Measurements from ENCODE around the gene IGLL5. TPM values are rescaled to one million over a fixed set of nuclear protein-coding genes. Genes with fewer than 3 reads are reported as not detected.

Gene IGLL5
- total RNA-seq, 1 donor from 2014 or later, result not detected

DNA sequence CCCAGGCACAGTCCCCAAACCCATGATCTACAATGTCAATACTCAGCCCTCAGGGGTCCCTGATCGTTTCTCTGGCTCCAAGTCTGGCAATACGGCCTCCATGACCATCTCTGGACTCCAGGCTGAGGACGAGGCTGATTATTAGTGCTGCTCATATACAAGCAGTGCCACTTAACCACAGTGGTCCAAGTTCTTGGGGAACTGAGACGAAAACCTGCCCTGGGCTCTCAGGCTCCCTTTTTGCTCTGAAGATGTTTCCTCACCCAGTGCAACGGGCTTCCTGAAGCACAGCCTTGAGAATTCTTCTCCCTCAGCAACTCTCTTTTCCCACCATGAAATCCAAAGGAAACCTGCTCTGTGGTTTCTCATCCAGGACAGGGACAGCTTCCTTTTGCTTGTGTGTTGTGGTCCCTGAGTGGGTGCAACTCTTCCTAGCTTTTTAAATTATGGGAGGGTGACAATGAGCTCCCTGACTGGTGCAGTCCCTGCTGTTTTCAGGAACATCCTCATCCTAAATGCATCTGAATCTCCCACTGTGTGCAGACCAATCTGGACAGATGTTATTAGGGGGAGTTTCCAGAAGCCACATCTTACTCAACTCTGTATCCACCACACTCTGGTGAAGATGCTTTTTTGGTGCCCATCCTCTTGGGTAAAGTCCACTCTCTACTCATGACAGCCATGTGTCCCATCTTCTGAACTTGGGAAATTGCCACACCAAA lies 30.6 kb upstream of the IGLL5 start:
- Histone ChIP-seq H2AFZ (ENCODE audit: low read depth, low read length) (no peak overlapping the region), H3K27me3 (ENCODE audit: insufficient read depth, low read length) (peaks cover 21% of the 10 kb centered on the region), H3K4me2 (ENCODE audit: low read length) (no peak overlapping the region), H3K4me3 (ENCODE audit: insufficient read depth, low read depth, low read length) (no peak overlapping the region), H4K20me1 (ENCODE audit: insufficient read depth, low read length) (no peaks in the 10 kb centered on the region), H3K79me2 (ENCODE audit: insufficient read depth, low read length) (no peaks in the 10 kb centered on the region), H3K36me3 (ENCODE audit: insufficient read depth, low read length) (no peaks in the 10 kb centered on the region), H3K27ac (ENCODE audit: low read depth, low read length) (no peak overlapping the region), H3K4me1 (ENCODE audit: insufficient read depth, low read length) (no peaks in the 10 kb centered on the region), H3K9ac (ENCODE audit: low read length) (no peak overlapping the region), H3K9me3 (ENCODE audit: insufficient read depth, low read depth, low read length) (no peaks in the 10 kb centered on the region)
- Mint-ChIP-seq H3K36me3 (ENCODE audit: low read depth, unreplicated experiment) (no peaks in the 10 kb centered on the region), H3K4me3 (ENCODE audit: unreplicated experiment) (no peak overlapping the region), H3K4me1 (ENCODE audit: low read depth, unreplicated experiment) (no peaks in the 10 kb centered on the region), H3K27ac (ENCODE audit: unreplicated experiment) (no peak overlapping the region), H3K27me3 (ENCODE audit: low read depth, unreplicated experiment) (peaks cover 77% of the 10 kb centered on the region), H3K9me3 (ENCODE audit: unreplicated experiment) (no peaks in the 10 kb centered on the region)
- DNase-seq (ENCODE audit: low read depth) (no peak), FAIRE-seq (no peak)
- no peak for TF ChIP-seq EZH2 (IDR thresholded peaks at IDR 0.05; ENCODE audit: insufficient read depth, low read length)
- TF ChIP-seq, protein P1, sequence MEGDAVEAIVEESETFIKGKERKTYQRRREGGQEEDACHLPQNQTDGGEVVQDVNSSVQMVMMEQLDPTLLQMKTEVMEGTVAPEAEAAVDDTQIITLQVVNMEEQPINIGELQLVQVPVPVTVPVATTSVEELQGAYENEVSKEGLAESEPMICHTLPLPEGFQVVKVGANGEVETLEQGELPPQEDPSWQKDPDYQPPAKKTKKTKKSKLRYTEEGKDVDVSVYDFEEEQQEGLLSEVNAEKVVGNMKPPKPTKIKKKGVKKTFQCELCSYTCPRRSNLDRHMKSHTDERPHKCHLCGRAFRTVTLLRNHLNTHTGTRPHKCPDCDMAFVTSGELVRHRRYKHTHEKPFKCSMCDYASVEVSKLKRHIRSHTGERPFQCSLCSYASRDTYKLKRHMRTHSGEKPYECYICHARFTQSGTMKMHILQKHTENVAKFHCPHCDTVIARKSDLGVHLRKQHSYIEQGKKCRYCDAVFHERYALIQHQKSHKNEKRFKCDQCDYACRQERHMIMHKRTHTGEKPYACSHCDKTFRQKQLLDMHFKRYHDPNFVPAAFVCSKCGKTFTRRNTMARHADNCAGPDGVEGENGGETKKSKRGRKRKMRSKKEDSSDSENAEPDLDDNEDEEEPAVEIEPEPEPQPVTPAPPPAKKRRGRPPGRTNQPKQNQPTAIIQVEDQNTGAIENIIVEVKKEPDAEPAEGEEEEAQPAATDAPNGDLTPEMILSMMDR (IDR thresholded peaks at IDR 0.05; ENCODE audit: insufficient read depth, low read depth, low read length), result no peak

DNA sequence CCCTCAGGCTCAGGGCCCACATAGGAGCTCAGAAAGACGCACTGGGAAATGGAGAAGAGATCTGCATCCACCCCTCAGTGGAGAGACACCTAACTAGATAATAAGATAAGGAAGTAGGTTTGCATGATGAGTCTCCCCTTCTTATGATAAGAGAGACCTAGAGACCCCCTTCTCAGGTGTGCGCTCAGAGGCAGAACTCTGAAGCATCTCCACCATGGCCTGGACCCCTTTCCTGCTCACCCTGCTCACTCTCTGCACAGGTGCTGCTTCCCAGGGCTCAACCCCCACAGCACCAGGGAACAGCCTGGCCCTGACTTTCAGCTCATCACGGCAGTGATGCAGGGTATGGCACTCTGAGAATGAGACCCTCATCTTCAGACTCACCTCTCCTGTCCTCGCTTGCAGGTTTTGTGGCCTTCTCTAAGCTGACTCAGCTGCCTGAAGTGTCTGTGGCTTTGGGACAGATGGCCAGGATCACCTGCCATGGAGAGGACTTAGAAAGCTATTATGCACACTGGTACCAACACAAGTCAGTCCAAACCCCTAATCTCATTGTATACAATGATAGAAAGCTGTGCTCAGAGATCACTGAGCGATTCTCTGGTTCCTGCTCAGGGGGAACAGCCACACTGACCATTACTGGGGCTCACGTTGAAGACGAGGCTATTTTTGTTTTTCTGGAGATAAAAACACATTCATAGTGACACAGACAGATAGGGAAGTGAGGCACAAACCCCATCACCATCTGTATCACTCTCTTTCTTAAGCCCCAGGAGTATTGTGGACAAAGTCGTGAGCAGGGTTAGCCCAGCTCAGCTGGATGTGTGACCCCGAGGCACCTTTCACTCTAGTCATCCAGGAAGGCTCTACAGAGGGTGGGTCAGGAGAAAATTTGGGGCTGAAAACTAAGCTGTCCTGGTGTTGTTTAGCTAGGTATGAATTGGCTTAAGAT lies 29.7 kb upstream of the IGLL5 start:
- Histone ChIP-seq H3K4me3 (ENCODE audit: insufficient read depth, low read depth, low read length) (no peak overlapping the region), H4K20me1 (ENCODE audit: insufficient read depth, low read length) (no peaks in the 10 kb centered on the region), H3K9ac (ENCODE audit: low read length) (no peak overlapping the region), H3K79me2 (ENCODE audit: insufficient read depth, low read length) (no peaks in the 10 kb centered on the region), H3K36me3 (ENCODE audit: insufficient read depth, low read length) (no peaks in the 10 kb centered on the region), H3K27me3 (ENCODE audit: insufficient read depth, low read length) (peaks cover 18% of the 10 kb centered on the region), H3K9me3 (ENCODE audit: insufficient read depth, low read depth, low read length) (no peaks in the 10 kb centered on the region), H3K27ac (ENCODE audit: low read depth, low read length) (no peak overlapping the region), H2AFZ (ENCODE audit: low read depth, low read length) (no peak overlapping the region), H3K4me2 (ENCODE audit: low read length) (no peak overlapping the region), H3K4me1 (ENCODE audit: insufficient read depth, low read length) (no peaks in the 10 kb centered on the region)
- Mint-ChIP-seq H3K4me1 (ENCODE audit: low read depth, unreplicated experiment) (no peaks in the 10 kb centered on the region), H3K36me3 (ENCODE audit: low read depth, unreplicated experiment) (no peaks in the 10 kb centered on the region), H3K9me3 (ENCODE audit: unreplicated experiment) (no peaks in the 10 kb centered on the region), H3K4me3 (ENCODE audit: unreplicated experiment) (no peak overlapping the region), H3K27me3 (ENCODE audit: low read depth, unreplicated experiment) (peaks cover 70% of the 10 kb centered on the region), H3K27ac (ENCODE audit: unreplicated experiment) (no peak overlapping the region)
- DNase-seq (ENCODE audit: low read depth) (no peak), FAIRE-seq (no peak)
- TF ChIP-seq EZH2 (IDR thresholded peaks at IDR 0.05; ENCODE audit: insufficient read depth, low read length), result no peak
- TF ChIP-seq, protein P1 (IDR thresholded peaks at IDR 0.05; ENCODE audit: insufficient read depth, low read depth, low read length), result no peak
